Measurements from ENCODE around the gene THUMPD3.

- no peak for TF ChIP-seq EZH2 (IDR thresholded peaks at IDR 0.05)
- no peak for TF ChIP-seq POLR2AphosphoS5 (IDR thresholded peaks at IDR 0.05; ENCODE audit: borderline replicate concordance, low read depth, low read length)
- no peak for TF ChIP-seq FOXP2 (optimal IDR thresholded peaks at IDR 0.05; ENCODE audit: control extremely low read depth, extremely low read length, insufficient read depth)
These were observed 53.4 kb downstream of the THUMPD3 start for GRCh38 chr3:9416139-9416780.
